Frontal cortex (tissue), 4 donors: ENCODE data around the gene TNC. TPM values are rescaled to one million over a fixed set of nuclear protein-coding genes. Genes with fewer than 3 reads are reported as not detected.
A peak's percentile ranks its signal among the peaks of the same experiment; 100 is the strongest.

Source experiments
- DNase-seq, 2 donors: peaks; one replicate each; pipeline ENCODE4 v3.0.0; 2012; ENCODE audit warnings: low spot score in 2 of 2
- FAIRE-seq: peaks from 2 replicates; lab custom pipeline; 2012; peaks lifted over from hg19 to GRCh38; lab: Jason Lieb, UNC
- total RNA-seq: library from RNA; depleted of rRNA; stranded (reverse); fragments of >200 nt; gene quantifications from one replicate; pipeline ENCODE4 v1.2.3, GENCODE V29; 2014
- donor health status: control.
- donor health status: control.
- donor health status: control.

Gene TNC
- total RNA-seq, 1 donor from 2014 or later, result 39.9 TPM

DNA sequence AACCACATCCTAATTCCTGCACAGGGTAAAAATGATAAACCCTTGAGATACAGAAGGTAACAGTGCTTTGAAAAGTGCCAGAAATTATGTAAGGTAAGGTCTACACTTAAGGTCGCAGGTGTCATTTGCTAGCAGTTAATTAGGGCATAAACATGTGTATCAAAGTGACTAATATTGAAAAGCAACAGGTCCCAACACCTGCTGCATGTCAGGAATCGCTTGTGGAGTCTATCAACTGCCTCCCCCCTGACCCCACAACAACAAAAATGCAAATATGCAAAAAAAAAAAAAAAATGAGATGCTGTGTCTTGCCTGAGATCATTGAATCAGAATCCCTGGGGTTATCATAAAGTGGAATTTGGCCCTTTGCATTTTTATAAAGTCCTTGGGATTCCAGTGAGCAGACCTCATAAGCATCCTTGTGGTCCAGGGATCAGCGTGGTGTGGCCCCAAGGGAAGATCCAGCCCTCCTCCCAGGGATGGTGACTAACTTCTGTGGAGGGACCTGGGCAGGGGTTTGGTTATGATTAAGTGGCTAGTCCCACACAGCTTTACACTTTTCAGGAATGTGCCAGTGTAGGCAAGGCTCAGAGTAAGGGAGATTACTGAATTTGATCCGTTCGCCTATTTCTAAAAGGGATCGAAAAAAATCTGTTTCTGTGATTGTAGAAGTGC, 95.1 kb downstream of the TNC start:
- DNase-seq (no peak), FAIRE-seq (no peak)

DNA sequence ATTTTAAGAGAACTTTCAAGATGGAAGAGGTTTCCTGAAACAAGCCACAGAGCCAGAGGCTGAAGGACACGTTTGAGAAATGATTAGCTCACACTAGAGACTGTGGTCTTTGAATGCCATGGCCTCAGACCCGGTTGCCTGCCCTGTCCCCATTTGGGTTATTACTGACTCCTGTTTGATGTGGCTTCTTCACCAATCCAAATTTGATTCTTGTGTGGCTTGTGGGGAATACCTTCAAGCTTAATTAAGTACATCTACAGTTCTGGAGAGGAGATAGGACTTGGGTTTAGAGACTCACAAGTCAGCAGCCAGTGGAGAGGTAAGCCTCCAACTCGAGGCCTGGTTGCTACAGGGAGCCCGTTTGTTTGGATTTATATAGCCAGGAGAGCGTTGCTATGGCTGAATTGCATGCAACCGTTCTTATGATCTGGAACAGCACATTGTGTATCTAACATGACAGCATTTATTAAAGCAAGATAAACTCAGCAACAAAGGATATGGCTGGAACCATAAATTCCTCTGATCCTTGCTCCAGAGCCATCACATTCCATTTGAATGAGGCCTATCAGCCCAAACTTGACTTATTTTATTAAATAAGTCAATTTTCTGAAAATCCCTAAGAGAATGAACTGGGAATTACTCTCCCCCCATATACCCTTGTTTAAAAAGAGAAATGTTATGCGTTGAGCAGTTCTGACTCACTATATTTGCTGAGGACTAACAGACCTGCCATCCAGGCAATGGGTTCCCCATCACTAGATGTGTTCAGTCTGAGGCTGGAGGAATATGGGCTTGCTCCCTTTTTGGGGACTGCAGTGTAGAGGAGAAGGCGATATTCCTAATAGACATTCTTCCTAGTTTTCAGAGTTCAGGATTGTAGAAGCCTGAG, 99.2 kb downstream of the TNC start:
- FAIRE-seq (no peak), DNase-seq (no peak)

DNA sequence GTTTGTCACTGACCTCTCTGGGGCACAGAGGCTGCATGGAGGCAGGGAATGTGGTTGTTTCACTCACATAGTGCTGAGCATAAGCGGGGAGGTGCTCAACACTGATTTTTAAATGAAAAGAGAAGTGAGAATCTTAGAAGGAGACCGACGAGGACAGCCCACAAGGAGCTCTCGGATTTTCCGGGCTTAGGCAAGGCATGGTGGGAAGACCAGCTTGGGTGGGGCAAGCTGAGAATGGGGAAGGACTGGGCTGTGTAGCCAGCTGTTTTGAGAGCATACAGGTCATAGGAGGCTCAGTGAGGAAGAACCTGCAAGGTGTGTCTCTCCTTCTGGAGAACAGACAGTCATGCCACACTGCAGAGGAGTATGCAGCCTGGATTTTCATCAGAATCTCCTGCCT, 101.6 kb downstream of the TNC start:
- FAIRE-seq, result no peak
- no peak for DNase-seq

DNA sequence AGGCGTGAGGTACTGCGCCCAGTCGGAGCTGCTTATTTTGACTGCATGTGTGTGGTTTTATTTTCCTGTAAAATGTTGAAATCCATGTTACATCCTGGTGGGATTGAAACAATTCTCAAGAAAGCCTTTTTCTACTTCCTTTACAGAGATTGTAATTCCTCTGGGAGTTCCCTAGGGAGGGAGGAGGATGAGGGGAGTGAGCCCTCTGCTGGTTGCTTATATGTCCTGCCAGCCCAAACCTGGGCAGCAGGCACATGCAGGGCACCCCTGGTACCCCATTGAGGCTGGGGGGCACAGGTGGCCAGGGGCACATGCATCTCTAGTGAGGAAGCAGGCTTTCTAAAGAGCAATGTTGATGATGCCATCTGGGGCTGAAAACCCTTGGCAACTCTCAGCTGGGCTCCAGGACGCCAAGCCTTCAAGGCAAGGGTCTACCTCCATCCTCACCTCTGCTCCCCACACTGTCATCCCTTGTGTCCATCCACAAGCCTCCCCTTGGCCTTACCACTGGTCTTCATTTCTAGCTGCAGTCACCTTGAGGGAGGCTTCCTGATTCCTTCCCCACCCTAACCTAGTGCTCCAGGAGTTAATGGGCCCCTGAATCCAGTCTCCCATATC, 102.8 kb downstream of the TNC start:
- DNase-seq, result peak in 1 of 2 donors; percentile 18
- FAIRE-seq, result no peak

DNA sequence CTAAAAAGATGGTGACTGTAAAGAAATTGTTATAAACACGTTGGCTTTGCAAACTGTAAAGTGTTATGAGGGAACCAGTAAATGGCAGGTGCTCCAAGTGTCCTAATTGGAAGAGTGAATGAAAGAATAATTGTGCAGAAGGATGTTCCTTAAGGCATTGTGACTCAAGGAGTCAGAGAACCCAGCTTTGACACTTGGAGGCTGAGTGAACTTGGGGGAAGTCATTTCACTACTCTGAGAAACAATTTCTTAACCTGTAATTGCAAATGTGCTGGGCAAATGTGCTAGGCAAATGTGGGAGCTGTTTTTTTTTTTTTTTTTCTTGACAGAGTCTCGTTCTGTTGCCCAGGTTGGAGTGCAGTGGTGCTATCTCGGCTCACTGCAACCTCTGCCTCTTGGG, 103.5 kb downstream of the TNC start:
- FAIRE-seq (no peak), DNase-seq (no peak)

DNA sequence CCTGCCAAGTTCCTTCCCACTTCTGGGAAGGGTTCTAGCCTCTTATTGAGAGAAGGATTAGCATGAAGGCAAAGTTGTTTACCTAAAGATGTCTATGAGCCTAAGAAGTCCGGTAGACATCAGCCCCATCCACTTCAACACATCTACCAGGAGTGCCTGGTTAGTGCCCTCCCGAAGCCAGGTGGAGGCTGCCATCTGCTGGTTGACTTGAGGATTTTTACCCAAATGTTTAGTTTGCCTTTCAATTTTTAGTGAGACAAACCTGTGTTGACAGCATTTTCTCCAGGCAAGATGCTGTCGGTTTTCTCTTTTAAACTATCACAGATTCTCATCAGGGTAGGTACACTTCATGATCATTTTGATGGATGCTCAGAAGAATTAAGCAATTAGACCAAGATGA, 104.0 kb downstream of the TNC start:
- peak; percentile 23 to 66 for DNase-seq
- peak; percentile 15 for FAIRE-seq

DNA sequence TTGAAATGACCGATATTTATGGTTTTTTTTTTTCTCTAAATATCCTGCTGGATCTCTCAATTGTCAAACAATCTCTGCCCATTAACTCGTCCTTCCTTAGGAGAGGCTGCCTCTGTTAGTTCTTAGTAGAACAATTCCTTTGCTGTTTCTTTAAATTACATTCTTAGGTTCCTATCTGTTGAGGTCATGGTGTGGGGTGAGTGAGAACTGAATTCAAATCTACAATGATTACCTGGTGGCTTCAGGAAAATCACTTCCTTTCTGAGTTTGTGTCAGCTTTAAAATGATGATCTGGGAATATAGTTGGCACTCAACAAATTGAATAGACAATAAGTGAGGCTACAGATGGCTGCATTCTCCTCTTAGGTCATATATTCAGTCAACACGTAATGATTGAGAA, 105.5 kb downstream of the TNC start:
- FAIRE-seq, result no peak

DNA sequence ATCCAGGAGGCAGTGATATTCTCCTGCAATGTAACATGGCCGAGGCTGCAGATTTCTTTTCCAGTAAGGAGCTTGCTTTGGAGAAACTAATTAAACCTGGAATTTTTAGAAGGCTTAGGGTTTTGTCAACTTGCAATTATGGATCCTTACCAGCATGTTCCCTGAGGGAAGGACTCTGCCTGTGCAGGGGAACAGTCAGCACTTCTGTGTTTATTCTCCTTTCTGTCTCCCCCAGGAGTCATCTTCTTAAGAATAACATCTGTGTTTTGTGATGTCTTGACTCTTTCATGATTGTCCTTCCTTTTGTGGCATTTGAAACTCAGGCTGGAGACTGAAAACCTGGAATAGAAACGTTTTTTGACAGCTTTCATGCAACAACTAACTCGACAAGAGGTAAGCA, 107.1 kb downstream of the TNC start:
- DNase-seq (no peak), FAIRE-seq (no peak)

More for the DNA sequence above, 105.5 kb downstream of the TNC start:
- DNase-seq, result no peak

DNA sequence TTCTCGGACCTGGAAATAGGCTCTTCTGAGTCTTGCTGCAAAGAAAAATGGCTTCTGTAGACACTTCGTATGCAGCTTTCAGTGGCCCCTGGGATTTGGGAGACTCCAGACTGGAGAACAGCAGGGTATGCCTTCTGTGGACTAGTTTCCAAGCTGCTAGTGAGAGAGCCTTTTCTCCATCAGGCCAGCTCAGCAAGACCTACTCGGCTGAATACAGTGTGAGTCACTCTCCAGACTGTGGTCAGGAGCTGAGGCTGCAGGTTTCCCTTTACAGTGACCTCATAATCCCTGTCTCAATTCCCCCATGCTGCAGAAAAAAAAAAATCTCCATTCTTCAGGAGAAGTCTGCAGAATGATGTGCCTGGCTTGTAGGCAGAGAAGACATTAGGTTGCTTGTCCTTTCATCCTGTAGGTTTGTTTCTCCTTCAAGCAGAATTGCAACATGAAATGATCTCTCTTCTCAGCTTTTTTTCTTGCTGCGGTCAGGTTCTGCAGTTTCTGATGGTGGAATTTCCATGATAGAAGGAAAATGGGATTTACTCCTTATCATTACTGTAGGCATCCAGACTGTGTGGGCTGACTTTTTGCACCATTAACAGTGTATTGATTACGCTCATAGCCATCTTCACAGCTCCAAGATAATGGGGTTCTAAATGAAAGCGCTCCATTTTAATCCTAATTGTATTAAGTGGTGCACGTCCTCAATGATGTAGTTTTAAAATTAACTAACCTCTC, 109.3 kb downstream of the TNC start:
- FAIRE-seq, result no peak
- no peak for DNase-seq

DNA sequence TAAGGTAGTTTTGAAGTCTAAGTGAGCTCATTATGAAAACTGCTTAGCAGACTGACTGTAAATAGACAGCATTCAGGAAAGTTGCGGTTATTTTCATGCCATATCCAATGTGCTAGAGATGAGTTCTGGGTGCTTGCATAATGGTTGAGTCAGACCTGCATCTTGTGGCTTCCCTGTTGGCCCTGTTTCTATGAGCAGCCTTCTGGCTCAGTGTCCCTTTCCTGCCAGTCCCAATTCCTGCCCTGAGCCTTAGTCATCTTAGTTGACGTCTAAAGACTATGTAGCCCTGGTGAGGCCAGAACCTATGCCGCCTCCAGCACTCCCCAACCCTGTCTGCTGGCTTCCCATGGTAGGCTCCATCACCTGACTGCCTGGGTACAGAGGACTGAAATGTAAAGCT, 111.3 kb downstream of the TNC start:
- FAIRE-seq, result no peak

DNA sequence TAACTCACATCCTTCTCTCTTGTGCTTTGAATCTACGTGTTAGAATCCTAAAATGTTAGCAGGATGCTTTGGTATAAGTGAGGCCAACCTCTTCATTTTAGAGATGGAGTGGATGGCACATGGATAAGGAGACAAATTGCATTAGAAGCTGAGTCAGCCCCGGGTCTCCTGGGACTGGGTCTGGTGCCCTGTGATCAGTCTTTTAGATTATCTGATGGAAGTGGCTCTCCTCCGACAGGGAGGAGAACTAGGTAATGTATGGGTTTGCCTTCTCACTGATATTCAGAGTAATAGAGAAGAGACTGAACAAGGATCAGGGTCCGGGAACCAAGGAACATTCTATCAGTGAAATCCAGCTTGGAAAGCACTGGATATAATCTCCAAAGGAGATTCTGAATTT, 112.6 kb downstream of the TNC start:
- DNase-seq, result no peak
- no peak for FAIRE-seq

More for the DNA sequence above, 111.3 kb downstream of the TNC start:
- DNase-seq, result no peak

DNA sequence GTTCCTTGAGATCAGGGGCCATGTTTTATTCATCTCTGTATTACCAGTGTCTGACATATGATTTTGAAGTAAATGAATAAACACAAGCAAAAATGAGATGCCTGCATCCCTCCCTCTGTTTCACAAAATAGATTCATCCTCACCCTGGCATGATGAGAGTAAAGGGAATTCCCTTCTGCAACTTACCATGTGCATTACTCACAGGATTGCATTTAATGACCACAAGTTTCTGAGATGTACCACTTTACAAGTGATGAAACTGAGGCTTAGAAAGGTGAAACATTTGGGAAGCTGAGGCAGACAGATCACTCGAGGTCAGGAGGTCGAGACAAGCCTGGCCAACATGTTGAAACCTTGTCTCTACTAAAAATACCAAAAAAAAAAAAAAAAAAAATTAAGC, 113.4 kb downstream of the TNC start:
- no peak for FAIRE-seq
- DNase-seq, result no peak

DNA sequence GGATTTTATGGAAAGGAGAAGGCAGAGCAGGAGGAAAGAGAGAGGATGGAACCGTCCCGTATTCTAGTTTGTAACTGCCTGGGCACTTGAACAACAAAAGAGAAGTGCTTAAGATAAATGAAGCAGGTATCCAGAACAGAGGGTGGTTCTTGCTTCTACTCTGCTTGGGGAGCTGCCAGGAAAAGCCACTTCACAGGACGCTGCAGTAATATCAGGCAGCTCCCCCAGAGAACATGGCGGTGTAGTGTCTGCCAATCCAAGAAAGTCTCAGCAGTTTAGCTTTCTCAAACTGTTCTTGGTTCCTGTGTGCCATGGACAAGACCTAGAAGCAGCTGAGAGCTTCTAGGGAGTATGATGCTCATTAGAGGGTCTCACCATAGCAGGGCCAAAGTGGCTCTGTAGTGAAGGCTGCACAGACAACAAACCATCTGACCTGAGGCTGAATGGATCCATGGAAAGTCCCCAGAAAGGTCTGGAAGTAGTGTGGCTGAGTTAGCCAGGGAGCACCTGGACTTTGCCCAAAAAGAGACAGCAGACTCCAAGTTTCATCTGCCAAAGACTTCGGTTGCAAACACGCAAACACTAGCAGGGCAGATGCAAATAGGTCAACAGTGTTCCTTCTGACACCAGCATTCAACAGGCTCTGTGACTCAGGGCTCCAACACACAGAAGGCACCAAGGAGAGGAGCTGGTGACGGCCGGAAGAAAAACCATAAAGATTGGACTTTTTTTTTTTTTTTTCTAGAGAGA, 115.4 kb downstream of the TNC start:
- FAIRE-seq (no peak), DNase-seq (no peak)

DNA sequence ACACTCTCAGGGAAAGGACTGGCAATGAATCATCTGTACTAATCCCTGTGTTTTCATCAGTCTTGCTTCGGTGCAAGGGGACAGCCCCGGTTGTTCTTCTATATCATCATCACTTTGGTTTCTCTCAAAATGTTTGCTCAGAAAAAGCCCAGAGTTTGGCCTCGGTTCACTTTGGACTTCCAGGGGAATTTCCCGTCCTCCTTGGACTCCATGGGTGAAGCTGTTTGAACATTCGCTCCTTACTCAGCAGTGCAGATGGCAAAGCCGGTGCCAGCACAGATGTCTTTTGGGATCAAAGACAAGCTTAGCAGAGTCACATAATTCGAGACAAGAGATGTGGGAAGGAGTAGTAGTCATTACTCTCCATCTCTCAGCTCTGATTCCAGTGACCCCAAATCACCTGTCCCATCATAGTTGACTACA, 117.7 kb downstream of the TNC start:
- FAIRE-seq (no peak), DNase-seq (no peak)

DNA sequence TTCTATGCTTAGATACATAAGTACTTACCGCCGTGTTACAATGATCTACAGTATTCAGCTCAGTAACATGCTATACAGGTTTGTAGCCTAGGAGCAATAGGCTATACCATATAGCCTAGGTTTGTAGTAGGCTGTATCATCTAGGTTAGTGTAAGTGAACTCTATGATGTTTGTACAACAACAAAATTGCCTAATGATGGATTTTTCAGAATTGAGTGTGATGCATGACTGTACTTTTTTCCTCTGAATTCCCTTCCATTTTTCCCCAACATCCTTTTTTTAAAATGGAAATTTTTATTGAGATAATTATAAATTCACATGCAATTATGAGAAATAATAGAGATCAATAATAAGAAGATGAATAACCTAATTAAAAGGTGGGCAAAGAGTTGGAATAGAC, 119.6 kb downstream of the TNC start:
- FAIRE-seq (no peak), DNase-seq (no peak)

DNA sequence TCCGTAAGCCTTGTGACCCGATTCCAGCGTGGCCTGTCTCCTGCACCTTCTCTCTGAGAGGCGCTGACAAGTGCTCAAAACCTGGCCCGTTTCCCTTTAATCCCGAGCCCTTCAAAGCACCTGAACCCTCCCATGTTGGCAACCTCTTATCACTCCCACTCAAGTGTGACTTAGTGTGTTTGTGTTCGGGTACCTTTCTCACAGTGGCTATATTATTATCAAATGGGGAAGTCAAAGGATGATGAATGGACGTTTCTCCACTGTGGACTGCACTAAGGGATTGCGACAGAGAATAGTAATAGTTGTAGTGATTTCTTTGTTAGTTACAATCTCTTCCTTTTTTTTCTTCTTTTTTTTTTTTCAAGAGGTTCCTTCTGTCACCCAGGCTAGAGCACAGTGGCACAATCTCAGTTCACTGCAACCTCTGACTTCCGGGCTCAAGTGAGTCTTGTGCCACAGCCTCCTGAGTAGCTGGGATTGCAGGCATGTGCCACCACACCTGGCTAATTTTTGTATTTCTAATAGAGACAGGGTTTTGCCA, 122.2 kb downstream of the TNC start:
- DNase-seq (no peak), FAIRE-seq (no peak)

DNA sequence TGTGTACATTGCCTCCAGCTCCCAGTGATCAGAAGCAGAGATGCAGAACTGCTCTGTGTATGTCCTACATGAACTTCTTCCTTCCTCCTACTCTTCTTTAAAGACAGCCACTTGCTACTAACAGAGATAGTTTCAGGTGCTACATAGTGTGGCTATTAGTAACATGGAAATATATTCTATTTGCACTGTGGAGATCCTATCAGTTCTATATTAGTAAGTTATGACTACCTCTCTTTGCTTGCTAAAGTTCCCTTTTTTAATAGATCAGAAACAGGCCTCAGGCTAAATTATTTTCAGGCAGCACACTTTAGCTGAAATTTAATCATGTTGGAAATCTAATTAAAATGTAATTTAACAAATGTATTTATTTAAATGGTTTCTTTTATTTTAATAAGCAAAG, 123.2 kb downstream of the TNC start:
- no peak for DNase-seq
- no peak for FAIRE-seq

DNA sequence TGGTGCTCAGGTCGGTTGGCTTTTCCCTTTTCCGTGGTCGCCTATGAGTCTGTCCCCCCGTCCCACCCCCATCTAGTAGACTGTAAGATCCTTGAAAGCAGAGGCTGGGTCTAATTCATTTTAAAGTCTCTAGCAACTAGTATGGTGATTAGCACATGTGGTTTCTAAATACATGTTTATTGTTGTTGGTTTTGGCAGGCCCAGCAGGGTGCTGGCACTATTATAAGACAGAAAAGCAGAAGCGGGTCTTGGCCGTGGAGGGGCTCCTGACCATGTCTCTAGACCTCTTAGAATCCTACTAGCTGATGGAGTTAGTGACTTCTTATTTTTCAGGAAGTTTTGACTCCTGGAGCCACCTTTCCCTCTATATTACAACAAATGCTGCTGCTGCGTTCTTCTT, 126.1 kb downstream of the TNC start:
- no peak for FAIRE-seq

DNA sequence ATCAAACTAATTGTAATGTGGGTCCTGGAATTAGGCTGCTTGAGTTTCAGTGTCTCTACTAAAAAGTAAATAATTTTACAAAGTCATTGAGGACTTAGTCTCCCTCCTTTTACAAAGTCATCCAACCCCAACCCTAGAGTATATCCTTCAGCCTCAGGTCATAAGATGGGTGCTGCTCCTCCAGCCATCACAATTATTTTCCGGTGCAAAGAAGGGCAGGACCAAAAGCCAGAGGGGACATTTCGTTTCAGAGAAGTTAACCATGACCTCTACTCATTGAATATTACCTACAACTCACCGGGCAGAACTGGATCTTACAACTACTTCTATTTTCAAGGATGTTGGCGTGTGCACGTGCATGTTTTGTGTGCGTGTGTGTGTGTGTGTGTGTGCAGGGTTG, 127.1 kb downstream of the TNC start:
- FAIRE-seq (no peak), DNase-seq (no peak)

More for the DNA sequence above, 126.1 kb downstream of the TNC start:
- DNase-seq, result no peak
